Dendritic cell treated with granulocyte-macrophage colony-stimulating factor and Interleukin-4, amounts not matched to agents 40 ng/mL and 50 ng/mL, for 4 days (primary cell): Measurements from ENCODE around the gene BPI.

Experiments
- H3K27ac Mint-ChIP-seq: one replicate; pipeline ENCODE4 v1.8.0; 2022; ENCODE audit warnings: mild to moderate bottlenecking, mixed read lengths
- H3K27me3 Mint-ChIP-seq: one replicate; pipeline ENCODE4 v1.8.0; 2022; ENCODE audit warnings: mild to moderate bottlenecking, mixed read lengths
- H3K36me3 Mint-ChIP-seq: one replicate; pipeline ENCODE4 v1.8.0; 2022; ENCODE audit warnings: low read depth, mixed read lengths
- H3K4me1 Mint-ChIP-seq: one replicate; pipeline ENCODE4 v1.8.0; 2022; ENCODE audit warnings: low read depth, mixed read lengths
- H3K4me3 Mint-ChIP-seq: one replicate; pipeline ENCODE4 v1.8.0; 2022; ENCODE audit warnings: mild to moderate bottlenecking, moderate library complexity, mixed read lengths
- H3K9me3 Mint-ChIP-seq: one replicate; pipeline ENCODE4 v1.8.0; 2022; ENCODE audit warnings: mixed read lengths
- intact Hi-C: fragments of 100-400 bp; cut with micrococcal nuclease; formaldehyde crosslinking; loops from one replicate; pipeline ENCODE4 v1.15.0; 2022

Gene BPI

DNA sequence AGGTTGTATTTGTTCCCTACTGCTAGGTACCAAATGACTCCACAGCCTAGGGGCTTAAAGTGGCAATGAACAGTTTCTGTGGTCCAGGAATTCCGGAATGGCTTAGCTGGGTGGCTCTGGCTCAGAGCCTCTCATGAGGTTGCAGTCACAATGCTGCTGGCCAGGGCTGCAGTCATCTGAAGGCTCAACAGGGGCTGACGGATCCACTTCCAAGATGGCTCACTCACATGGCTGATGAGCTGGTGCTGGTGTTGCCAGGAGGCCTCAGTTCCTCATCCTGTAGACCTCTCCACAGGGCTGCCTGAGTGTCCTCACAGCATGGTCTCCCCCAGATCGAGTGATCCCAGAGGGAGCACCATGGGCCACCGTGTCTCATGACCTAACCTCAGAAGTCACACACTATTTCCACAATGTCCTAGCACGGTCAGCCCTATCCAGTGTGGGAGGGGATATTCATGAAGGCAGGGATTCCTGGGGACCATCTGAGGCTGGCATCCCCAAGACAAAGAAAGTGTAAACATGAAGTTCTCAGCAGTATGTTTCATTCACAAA is 19.0 kb upstream of the BPI start:
- Mint-ChIP-seq H3K9me3 (peaks cover 27% of the 10 kb centered on the region), H3K4me3 (no peak overlapping the region), H3K4me1 (peaks cover 43% of the 10 kb centered on the region), H3K27me3 (peaks cover 6% of the 10 kb centered on the region), H3K27ac (no peak overlapping the region), H3K36me3 (no peaks in the 10 kb centered on the region)
- intact Hi-C loops: no loop called here

DNA sequence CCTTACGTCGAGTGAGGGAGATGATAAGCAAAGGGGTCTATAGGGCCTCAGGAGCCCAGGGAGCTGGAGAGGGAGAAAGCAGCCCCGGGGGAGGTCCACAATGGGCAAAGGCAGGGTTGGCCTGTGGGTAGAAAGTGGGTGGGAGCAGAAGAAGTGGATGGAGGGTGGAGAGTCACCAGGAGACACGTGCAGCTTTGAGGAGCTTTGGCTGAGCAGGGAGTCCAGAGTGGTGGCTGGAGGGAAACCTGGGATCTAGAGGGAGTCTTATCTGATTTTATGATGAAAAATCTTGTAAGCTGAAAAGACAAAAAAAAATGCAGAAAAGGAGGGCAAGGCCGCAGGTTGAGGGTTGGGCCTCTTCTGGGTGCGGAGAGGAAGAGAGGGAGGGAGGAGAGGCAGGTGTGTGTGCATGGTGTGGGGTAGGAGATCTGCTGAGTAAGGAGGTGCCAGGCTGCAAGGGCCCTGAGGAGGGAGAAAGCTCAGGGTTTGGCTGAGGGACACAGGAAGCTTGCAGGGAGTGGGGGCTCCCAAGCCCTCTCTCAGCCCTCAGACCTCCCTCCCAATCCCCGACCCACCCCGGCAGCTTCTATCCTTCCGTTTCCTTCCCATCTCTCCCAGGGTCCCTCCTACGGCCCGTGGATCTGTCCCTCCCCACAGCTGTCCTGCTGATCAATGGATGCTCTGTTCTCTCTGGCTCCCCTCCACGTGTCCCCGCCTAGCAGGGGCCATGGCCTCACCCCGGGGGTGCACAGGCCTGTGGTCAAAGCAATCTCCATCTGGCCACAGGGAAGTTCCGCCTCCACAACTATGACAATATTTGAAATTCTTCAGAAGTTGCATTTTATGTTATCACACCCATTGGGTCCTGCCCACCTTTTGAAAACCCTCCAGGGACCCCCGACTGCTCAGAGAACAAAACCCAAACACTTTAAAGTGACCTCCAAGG is 17.1 kb upstream of the BPI start:
- intact Hi-C loops: no loop called here
- Mint-ChIP-seq H3K4me3 (no peak overlapping the region), H3K36me3 (no peaks in the 10 kb centered on the region), H3K4me1 (peaks cover 52% of the 10 kb centered on the region), H3K27ac (peak overlapping the region; percentile 16), H3K27me3 (peaks cover 6% of the 10 kb centered on the region), H3K9me3 (peaks cover 14% of the 10 kb centered on the region)

DNA sequence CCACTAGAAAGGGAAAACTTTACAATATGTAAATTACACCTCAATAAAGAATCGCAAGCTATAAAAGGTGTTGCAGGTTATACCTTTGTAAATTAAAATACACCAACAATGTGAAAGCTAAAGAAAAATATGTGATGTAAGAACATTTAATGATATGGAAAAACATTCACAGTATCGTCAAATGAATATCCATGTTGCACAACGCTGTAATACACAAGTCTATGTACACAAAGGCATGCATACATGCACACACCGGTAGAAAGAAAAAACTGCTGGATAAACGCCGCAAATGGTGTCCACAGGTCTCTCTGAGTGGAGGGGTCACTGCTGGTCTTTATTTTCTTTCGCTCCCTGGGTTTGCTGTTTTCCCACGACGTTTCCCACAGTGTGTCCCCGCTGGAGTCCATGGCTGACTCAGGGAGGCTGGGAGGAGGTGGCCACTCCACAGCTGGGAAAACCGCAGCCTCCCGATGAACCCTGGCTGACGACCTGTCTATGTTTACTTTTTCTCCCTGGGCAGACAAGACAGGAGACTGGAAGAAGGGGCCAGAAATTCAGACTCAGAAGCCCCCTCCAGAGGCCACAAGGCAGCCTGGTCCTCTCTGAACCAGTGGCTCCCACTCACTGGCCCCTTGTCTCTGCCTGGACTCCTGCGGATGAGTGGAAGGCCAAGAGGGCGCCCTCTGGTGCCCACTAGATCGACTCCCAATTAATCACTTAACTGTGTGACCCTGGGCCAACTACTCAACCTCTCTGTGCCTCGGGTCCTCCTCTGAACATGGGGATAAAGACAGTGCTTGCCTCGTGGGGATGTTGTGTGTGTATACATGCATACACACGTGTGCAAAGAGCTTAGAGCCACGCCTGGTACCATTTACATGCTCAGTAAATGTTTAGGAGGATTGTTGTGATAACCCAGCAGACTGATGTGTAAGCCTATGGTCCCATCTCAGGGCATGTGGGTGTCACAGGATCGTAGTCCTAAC is 12.8 kb upstream of the BPI start:
- Mint-ChIP-seq H3K4me1 (peaks cover 88% of the 10 kb centered on the region), H3K27me3 (peaks cover 7% of the 10 kb centered on the region), H3K4me3 (no peak overlapping the region), H3K27ac (peak overlapping the region; percentile 61), H3K9me3 (peaks cover 4% of the 10 kb centered on the region), H3K36me3 (no peaks in the 10 kb centered on the region)
- intact Hi-C loops: no loop called here

DNA sequence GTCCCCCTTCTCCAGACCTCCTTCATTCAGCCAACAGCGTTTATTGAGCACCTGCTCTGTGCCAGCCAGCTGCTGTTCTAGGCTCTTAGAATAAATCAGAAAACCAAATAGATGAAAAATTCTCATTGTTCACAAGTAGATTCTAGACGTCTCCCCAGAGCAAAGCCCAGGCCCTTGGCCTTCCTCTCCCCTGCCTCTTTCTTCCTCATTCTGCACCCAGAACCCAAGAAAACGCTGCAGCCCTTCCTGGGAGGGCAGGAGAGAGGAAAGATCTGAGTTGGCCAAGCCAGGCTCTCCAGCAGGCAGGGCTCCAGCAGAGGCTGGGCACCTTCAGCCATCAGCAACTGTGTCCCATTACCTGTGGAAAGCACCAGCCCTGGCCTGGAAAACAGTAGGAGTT is 12.0 kb upstream of the BPI start:
- Mint-ChIP-seq H3K27me3 (peaks cover 14% of the 10 kb centered on the region), H3K36me3 (no peaks in the 10 kb centered on the region), H3K4me1 (peaks cover 88% of the 10 kb centered on the region), H3K4me3 (no peak overlapping the region), H3K9me3 (no peaks in the 10 kb centered on the region), H3K27ac (peak overlapping the region; percentile 61)
- intact Hi-C loops: no loop called here

DNA sequence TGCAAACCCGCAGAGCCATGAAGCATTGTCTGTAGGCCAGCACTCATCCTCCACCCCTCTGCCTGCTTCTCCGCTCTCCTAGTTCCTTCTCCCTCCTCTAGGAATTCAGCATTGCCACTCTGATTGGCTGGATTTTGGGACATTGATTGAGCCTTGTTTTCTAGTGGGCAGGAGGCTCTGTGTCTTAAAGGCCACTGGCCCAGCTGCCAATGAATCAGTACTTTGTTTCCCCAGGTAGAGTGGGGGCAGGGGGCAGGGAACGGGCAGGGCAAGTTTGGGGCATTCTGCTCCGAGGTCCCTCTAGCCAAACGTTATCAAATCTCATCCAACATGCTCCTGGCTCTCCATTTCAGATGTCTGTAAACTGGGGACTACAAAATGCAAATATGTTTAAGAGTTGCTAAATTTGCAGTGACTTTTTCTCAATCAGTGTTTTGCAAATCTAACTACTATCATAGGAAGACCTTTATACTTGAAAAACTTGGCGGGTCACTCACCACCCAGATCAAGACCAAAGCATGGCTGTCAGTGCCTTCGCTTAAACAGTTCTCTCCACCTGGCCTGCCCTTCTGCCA is 10.4 kb upstream of the BPI start:
- Mint-ChIP-seq H3K4me3 (no peak overlapping the region), H3K4me1 (peaks cover 80% of the 10 kb centered on the region), H3K9me3 (no peaks in the 10 kb centered on the region), H3K27me3 (peaks cover 14% of the 10 kb centered on the region), H3K27ac (no peak overlapping the region), H3K36me3 (no peaks in the 10 kb centered on the region)
- intact Hi-C loops: no loop called here

DNA sequence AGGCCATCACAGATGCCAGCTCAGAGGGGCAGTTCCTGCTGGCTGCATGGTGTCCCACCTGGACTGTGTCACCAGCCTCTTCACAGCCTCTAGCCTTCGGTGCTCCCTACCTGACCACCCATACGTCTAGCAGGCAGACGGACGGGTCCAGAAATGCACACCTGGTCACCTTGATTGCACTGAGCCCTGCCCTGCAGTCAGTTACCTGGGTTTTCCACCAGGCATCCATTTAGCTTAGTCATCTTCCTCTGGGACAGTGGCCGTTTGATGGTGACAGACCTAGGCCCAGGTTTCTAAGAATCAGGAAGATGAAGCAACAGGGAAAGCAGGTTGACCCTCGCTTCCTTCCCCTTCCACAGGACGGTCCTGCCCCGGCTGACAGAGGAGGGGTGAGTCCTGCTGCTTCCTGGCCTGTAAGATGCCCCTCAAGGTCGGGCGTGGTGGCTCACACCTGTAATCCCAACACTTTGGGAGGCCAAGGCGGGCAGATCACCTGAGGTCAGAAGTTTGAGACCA is 9.8 kb upstream of the BPI start:
- Mint-ChIP-seq H3K27ac (no peak overlapping the region), H3K27me3 (peaks cover 14% of the 10 kb centered on the region), H3K4me1 (peaks cover 80% of the 10 kb centered on the region), H3K4me3 (no peak overlapping the region), H3K9me3 (no peaks in the 10 kb centered on the region), H3K36me3 (no peaks in the 10 kb centered on the region)
- intact Hi-C loops: no loop called here

DNA sequence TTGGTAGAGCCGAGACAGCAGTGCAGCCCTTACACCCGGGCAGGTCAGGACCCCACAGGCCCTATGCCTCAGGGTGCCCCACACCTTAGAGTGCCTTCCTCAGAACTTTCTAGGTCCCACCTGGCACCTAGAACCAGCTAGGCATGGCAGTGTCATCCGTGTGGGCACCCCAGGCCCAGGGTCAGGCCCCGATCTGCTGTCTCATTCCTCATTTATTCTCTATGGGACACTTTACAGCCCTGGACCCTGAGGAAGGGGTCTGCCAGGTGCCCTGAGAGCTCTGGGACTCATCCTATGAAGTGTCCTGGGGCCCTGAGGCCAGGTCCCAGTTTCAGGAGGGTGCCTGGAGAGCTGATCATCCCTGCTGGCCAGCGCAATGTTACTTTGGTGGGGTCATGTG is 8.1 kb upstream of the BPI start:
- H3K9me3 Mint-ChIP-seq: no peaks in the 10 kb centered on the region
- no peaks in the 10 kb centered on the region for H3K36me3 Mint-ChIP-seq
- peak overlapping the region; percentile 22 for H3K27ac Mint-ChIP-seq
- no peak overlapping the region for H3K4me3 Mint-ChIP-seq
- peaks cover 14% of the 10 kb centered on the region for H3K27me3 Mint-ChIP-seq
- intact Hi-C loops: no loop called here
- peaks cover 87% of the 10 kb centered on the region for H3K4me1 Mint-ChIP-seq

DNA sequence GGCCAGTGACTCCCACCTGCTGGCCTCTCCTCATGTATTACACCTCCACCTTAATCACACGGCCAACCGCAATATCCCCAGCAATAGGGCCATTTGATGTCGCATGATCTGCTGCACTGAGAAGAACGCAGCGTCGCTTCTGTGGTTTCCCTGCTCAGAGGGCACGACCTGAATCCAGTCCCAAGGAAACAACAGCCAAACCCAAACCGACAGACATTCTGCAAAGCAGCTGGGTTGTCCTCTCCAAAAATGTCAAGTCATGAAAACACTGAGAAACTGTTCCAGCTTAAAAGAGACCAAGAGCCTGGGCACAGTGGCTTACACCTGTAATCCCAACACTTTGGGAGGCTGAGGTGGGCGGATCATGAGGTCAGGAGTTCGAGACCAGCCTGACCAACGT is 7.5 kb upstream of the BPI start:
- Mint-ChIP-seq H3K4me3 (no peak overlapping the region), H3K27ac (peak overlapping the region; percentile 47), H3K4me1 (peaks cover 85% of the 10 kb centered on the region), H3K27me3 (peaks cover 16% of the 10 kb centered on the region), H3K9me3 (no peaks in the 10 kb centered on the region), H3K36me3 (no peaks in the 10 kb centered on the region)
- intact Hi-C loops: no loop called here

DNA sequence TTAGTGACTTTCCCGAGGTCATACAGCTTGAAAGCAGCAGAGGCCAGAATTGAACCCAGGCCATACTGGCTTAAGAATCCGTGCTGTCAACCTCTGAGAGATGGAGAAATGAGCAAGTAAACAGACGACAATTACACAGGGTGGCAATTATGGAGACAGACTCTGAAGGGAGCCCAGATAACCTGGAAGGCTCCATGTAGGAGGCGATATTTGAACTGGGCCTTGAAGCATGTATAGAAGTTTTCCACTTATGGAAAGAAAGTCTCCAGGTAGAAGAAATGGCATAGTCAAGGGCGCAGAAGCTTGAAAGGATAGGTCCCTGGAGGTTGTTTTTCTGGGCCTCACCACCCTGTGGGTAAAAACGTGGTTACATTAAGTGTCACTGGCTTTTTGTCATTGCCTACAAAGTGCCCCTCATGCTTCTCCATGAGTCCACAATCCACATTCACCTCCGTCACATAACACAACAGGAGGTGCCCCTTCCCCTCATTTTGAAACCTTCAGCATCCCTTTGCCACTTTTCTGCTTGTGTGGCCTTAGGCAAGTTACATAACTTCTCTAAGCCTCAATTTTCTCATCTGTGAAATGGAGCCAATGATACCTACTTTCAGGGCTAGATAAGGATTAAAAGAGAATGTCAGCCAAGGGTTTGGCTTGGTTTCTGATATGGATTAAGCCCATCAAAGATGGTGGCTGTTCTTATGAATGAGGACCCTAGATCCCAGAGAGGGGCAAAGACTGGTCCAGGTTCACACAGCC is 5.9 kb upstream of the BPI start:
- Mint-ChIP-seq H3K27me3 (peaks cover 24% of the 10 kb centered on the region), H3K4me1 (peaks cover 79% of the 10 kb centered on the region), H3K27ac (no peak overlapping the region), H3K36me3 (no peaks in the 10 kb centered on the region), H3K9me3 (no peaks in the 10 kb centered on the region), H3K4me3 (no peak overlapping the region)
- intact Hi-C loops: no loop called here

DNA sequence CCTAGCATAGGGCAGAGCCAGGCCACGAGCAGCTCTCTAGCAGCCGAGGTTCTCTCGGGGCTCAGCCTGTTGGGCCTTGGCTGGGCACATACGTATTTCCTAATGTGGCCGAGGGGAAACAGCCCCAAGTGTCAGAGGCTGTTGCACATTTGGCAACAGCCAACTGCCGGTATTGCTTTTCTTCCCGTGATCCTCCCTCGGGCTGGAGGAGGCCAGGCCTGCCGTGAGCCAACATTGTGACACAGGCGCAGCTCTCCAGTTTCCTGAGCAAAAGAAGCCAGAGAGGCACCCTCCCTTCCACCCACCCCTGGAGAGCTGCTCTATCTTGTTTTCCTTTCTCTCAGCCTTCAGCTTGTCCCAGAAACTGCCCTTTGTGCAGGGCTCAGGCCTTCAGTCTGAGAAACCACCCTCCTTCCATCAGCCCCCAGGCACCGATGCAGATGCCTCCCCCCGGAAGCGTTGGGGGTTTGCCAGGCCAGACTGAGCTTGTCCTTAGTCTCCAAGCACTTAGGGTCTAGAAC is 5.1 kb upstream of the BPI start:
- no peak overlapping the region for H3K4me3 Mint-ChIP-seq
- no peaks in the 10 kb centered on the region for H3K36me3 Mint-ChIP-seq
- no peaks in the 10 kb centered on the region for H3K9me3 Mint-ChIP-seq
- H3K27me3 Mint-ChIP-seq: peaks cover 27% of the 10 kb centered on the region
- peaks cover 80% of the 10 kb centered on the region for H3K4me1 Mint-ChIP-seq
- H3K27ac Mint-ChIP-seq: peak overlapping the region; percentile 60
- intact Hi-C loops: no loop called here

DNA sequence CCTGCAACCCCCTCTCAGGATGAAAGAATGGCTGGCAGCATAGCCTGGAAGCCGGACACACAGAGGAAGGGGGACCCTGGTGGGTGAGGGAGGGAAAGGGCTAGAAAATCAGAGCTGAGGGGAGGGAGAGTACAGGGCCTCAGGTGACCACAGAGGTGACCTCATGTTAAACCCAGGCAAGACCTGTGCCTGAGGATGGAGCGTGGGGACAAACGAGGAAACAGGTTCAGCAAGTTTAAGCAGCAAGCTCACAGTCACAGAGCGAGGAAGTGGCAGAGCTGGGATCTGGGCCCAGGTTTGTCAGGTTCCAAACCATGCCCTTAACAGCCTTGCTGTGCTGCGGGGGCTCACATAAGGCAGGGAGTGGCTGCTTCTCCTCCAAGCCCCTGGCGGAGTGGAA is 4.0 kb upstream of the BPI start:
- peaks cover 27% of the 10 kb centered on the region for H3K27me3 Mint-ChIP-seq
- intact Hi-C loops: no loop called here
- no peak overlapping the region for H3K27ac Mint-ChIP-seq
- H3K36me3 Mint-ChIP-seq: no peaks in the 10 kb centered on the region
- H3K4me1 Mint-ChIP-seq: peaks cover 80% of the 10 kb centered on the region
- no peak overlapping the region for H3K4me3 Mint-ChIP-seq
- H3K9me3 Mint-ChIP-seq: no peaks in the 10 kb centered on the region

DNA sequence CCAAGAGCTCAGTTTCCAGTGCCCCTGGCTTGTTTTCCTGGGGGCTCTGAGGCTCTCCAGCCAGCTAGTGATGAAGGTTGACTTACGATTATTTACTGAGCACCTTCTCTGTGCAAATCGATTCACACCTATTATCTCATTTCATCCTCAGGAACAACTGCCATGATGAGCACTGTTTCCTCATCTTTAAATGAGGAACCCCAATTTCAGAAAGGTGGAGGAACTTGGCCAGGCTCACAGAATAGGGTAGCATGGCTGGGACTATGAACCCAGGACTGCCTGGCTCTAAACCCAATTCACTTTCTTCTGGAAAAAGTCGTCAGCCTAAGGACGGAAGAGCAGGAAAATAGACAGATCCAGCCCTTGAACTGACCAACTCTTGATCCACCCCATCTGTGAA is 3.5 kb upstream of the BPI start:
- Mint-ChIP-seq H3K27me3 (peaks cover 24% of the 10 kb centered on the region), H3K9me3 (no peaks in the 10 kb centered on the region), H3K27ac (no peak overlapping the region), H3K36me3 (no peaks in the 10 kb centered on the region), H3K4me1 (peaks cover 80% of the 10 kb centered on the region), H3K4me3 (no peak overlapping the region)
- intact Hi-C loops: no loop called here

DNA sequence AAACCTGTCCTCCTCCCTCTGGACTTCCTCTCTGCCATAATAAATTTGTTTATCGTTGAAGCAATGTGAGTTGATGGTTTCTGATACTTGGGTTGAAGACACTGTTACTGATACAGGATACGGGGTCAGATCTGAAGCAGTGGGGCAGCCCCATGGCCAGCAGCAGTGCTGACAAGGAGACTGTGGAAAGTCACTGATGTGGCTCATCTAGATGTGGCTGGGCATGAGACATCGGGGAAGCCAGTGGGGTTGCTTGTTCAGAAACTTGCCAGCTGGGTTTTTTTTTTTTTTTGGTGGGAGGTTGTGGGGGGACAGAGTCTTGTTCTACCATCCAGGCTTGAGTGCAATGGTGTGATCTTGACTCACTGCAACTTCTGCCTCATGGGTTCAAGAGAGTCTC is 2.6 kb upstream of the BPI start:
- Mint-ChIP-seq H3K4me3 (no peak overlapping the region), H3K27ac (no peak overlapping the region), H3K4me1 (peaks cover 76% of the 10 kb centered on the region), H3K9me3 (no peaks in the 10 kb centered on the region), H3K27me3 (peaks cover 22% of the 10 kb centered on the region), H3K36me3 (no peaks in the 10 kb centered on the region)
- intact Hi-C loops: no loop called here
